Neutrophil (primary cell): ENCODE results near the gene AGR2.

Experiments used
- H3K27ac ChIP-seq: fragments of 200-600 bp; sonication (generic); 2 replicates; pipeline ENCODE4 v1.5.1; 2016; ENCODE audit warnings: mild to moderate bottlenecking, moderate library complexity
- H3K27me3 ChIP-seq: fragments of 200-600 bp; sonication (generic); 2 replicates; pipeline ENCODE4 v1.6.0; 2016; ENCODE audit warnings: mild to moderate bottlenecking
- H3K36me3 ChIP-seq: fragments of 200-600 bp; sonication (generic); 2 replicates; pipeline ENCODE4 v1.5.1; 2017
- H3K4me1 ChIP-seq, 2 experiments: fragments of 200-600 bp in 1 of 2; sonication (generic) in 1 of 2; 1 replicate in 1 of 2; 2 replicates in 1 of 2; pipeline versions ENCODE4 v1.5.1 to v1.6.1; 2013 to 2016; ENCODE audit warnings: low read depth in 1 of 2, low read length in 1 of 2, mild to moderate bottlenecking in 1 of 2, moderate library complexity in 1 of 2; ENCODE audit not compliant: control insufficient read depth in 1 of 2, insufficient read depth in 1 of 2
- H3K4me3 ChIP-seq, 2 experiments: fragments of 200-600 bp in 1 of 2; sonication (generic) in 1 of 2; 1 replicate in 1 of 2; 2 replicates in 1 of 2; pipeline ENCODE4 v1.5.1; 2013 to 2016; ENCODE audit warnings: low read depth in 1 of 2, low read length in 1 of 2, mild to moderate bottlenecking in 1 of 2, moderate library complexity in 1 of 2
- H3K9me3 ChIP-seq: fragments of 200-600 bp; sonication (generic); 2 replicates; pipeline ENCODE4 v1.5.1; 2016
- CTCF ChIP-seq: fragments of 200-600 bp; sonication (generic); IDR thresholded peaks from 2 replicates; pipeline ENCODE4 v1.5.1; 2016; ENCODE audit warnings: antibody characterized with exemption

The AGR2 gene

GRCh38 chr7:16812542-16813231 is 7.9 kb upstream of the AGR2 start:
- H3K4me3 ChIP-seq = no peak overlapping the region

GRCh38 chr7:16811551-16811950 is 6.8 kb upstream of the AGR2 start:
- no peaks in the 10 kb centered on the region for H3K9me3 ChIP-seq
- no peak overlapping the region for H3K4me3 ChIP-seq
- no peaks in the 10 kb centered on the region for H3K36me3 ChIP-seq
- TF ChIP-seq CTCF = no peak
- H3K27me3 ChIP-seq = no peaks in the 10 kb centered on the region
- H3K27ac ChIP-seq = no peak overlapping the region
- H3K4me1 ChIP-seq = no peaks in the 10 kb centered on the region

More at GRCh38 chr7:16812542-16813231, 7.9 kb upstream of the AGR2 start:
- H3K27ac ChIP-seq = no peak overlapping the region
- H3K36me3 ChIP-seq = no peaks in the 10 kb centered on the region
- H3K4me1 ChIP-seq = no peaks in the 10 kb centered on the region
- TF ChIP-seq CTCF = no peak
- no peaks in the 10 kb centered on the region for H3K27me3 ChIP-seq
- H3K9me3 ChIP-seq = no peaks in the 10 kb centered on the region

GRCh38 chr7:16810573-16810972 is 5.8 kb upstream of the AGR2 start:
- H3K36me3 ChIP-seq = no peaks in the 10 kb centered on the region
- no peaks in the 10 kb centered on the region for H3K4me1 ChIP-seq
- H3K27me3 ChIP-seq = no peaks in the 10 kb centered on the region
- no peak overlapping the region for H3K27ac ChIP-seq
- H3K9me3 ChIP-seq = no peaks in the 10 kb centered on the region
- no peak overlapping the region for H3K4me3 ChIP-seq
- TF ChIP-seq CTCF = no peak

GRCh38 chr7:16810112-16810511 is 5.3 kb upstream of the AGR2 start:
- Histone ChIP-seq H3K27me3 (no peaks in the 10 kb centered on the region), H3K4me3 (no peak overlapping the region), H3K9me3 (no peaks in the 10 kb centered on the region), H3K36me3 (no peaks in the 10 kb centered on the region), H3K4me1 (no peaks in the 10 kb centered on the region), H3K27ac (no peak overlapping the region)
- no peak for TF ChIP-seq CTCF

- no peaks in the 10 kb centered on the region for H3K4me1 ChIP-seq
- no peaks in the 10 kb centered on the region for H3K27me3 ChIP-seq
- no peak for TF ChIP-seq CTCF
- H3K4me3 ChIP-seq = no peak overlapping the region
- H3K27ac ChIP-seq = no peak overlapping the region
- H3K36me3 ChIP-seq = no peaks in the 10 kb centered on the region
- H3K9me3 ChIP-seq = no peaks in the 10 kb centered on the region
Measured at GRCh38 chr7:16805441-16805840, 642 bp upstream of the AGR2 start.
